ENCODE data around the gene MGAM2. TPM values are rescaled to one million over a fixed set of nuclear protein-coding genes. Genes with fewer than 3 reads are reported as not detected.

The MGAM2 gene
- total RNA-seq, 1 donor from 2014 or later = not detected

- FAIRE-seq (no peak), DNase-seq (ENCODE audit: low read depth) (peak; percentile 47)
- peak; percentile 30 for TF ChIP-seq CTCF (IDR thresholded peaks at IDR 0.05; ENCODE audit: insufficient read depth, low read length, severe bottlenecking)
- Histone ChIP-seq H3K36me3 (ENCODE audit: control insufficient read depth, insufficient read depth, low read length) (no peaks in the 10 kb centered on the region), H3K4me3 (ENCODE audit: low read depth, low read length) (no peak overlapping the region), H3K27me3 (ENCODE audit: control insufficient read depth, insufficient read depth, low read length) (no peaks in the 10 kb centered on the region)
These were observed 77.3 kb downstream of the MGAM2 start for GRCh38 chr7:142188846-142189245.

- Histone ChIP-seq H3K4me3 (ENCODE audit: low read depth, low read length) (no peak overlapping the region), H3K36me3 (ENCODE audit: control insufficient read depth, insufficient read depth, low read length) (no peaks in the 10 kb centered on the region), H3K27me3 (ENCODE audit: control insufficient read depth, insufficient read depth, low read length) (no peaks in the 10 kb centered on the region)
- TF ChIP-seq CTCF (IDR thresholded peaks at IDR 0.05; ENCODE audit: insufficient read depth, low read length, severe bottlenecking) = no peak
- FAIRE-seq (no peak), DNase-seq (ENCODE audit: low read depth) (peak; percentile 35)
These were observed 82.7 kb downstream of the MGAM2 start for GRCh38 chr7:142194201-142194600.

- peak; percentile 75 for DNase-seq (ENCODE audit: low read depth)
- no peak for FAIRE-seq
- Histone ChIP-seq H3K36me3 (ENCODE audit: control insufficient read depth, insufficient read depth, low read length) (no peaks in the 10 kb centered on the region), H3K4me3 (ENCODE audit: low read depth, low read length) (no peak overlapping the region), H3K27me3 (ENCODE audit: control insufficient read depth, insufficient read depth, low read length) (no peaks in the 10 kb centered on the region)
- TF ChIP-seq CTCF (IDR thresholded peaks at IDR 0.05; ENCODE audit: insufficient read depth, low read length, severe bottlenecking) = no peak
These were observed 84.7 kb downstream of the MGAM2 start for GRCh38 chr7:142196066-142196840.

GRCh38 chr7:142200206-142200605 lies 88.7 kb downstream of the MGAM2 start:
- no peaks in the 10 kb centered on the region for H3K36me3 ChIP-seq (ENCODE audit: control insufficient read depth, insufficient read depth, low read length)

GRCh38 chr7:142228537-142229104 lies 117.1 kb downstream of the MGAM2 start:
- no peak for FAIRE-seq

More at GRCh38 chr7:142200206-142200605, 88.7 kb downstream of the MGAM2 start:
- TF ChIP-seq CTCF (IDR thresholded peaks at IDR 0.05; ENCODE audit: insufficient read depth, low read length, severe bottlenecking) = no peak
- FAIRE-seq = no peak
- DNase-seq (ENCODE audit: low read depth) = peak; percentile 23
- Histone ChIP-seq H3K4me3 (ENCODE audit: low read depth, low read length) (no peak overlapping the region), H3K27me3 (ENCODE audit: control insufficient read depth, insufficient read depth, low read length) (no peaks in the 10 kb centered on the region)

More at GRCh38 chr7:142228537-142229104, 117.1 kb downstream of the MGAM2 start:
- no peak for DNase-seq (ENCODE audit: low read depth)
- no peak for TF ChIP-seq CTCF (IDR thresholded peaks at IDR 0.05; ENCODE audit: insufficient read depth, low read length, severe bottlenecking)
- H3K4me3 ChIP-seq (ENCODE audit: low read depth, low read length) = no peak overlapping the region
- H3K36me3 ChIP-seq (ENCODE audit: control insufficient read depth, insufficient read depth, low read length) = no peaks in the 10 kb centered on the region
- no peaks in the 10 kb centered on the region for H3K27me3 ChIP-seq (ENCODE audit: control insufficient read depth, insufficient read depth, low read length)

Data from bronchial epithelial cell (primary cell).